Omental fat pad (tissue), 4 donors: ENCODE measurements around the gene E2F2. TPM values are rescaled to one million over a fixed set of nuclear protein-coding genes. Genes with fewer than 3 reads are reported as not detected.

Source experiments
- ATAC-seq: fragments of 150-250 bp; one replicate; pipeline ENCODE4 v1.9.1; 2016; ENCODE audit warnings: mild to moderate bottlenecking, moderate library complexity; ENCODE audit not compliant: low FRiP score
- DNase-seq: peaks from one replicate; pipeline ENCODE4 v3.0.0-alpha.2; 2019; ENCODE audit warnings: low spot score
- total RNA-seq, 4 donors: library from RNA; depleted of rRNA; stranded (reverse); fragments of >200 nt; gene quantifications; one replicate each; pipeline ENCODE4 v1.1.0, GENCODE V29; 2016
- TF ChIP-seq, protein P1 (sequence below), 3 donors: fragments of 450-650 bp; IDR thresholded peaks; one replicate each; pipeline ENCODE4 v1.5.1; 2016 to 2017; ENCODE audit warnings: antibody characterized with exemption in 3 of 3, mild to moderate bottlenecking in 3 of 3, moderate library complexity in 2 of 3

The E2F2 gene
- total RNA-seq, 4 donors from 2014 or later: 0.31 to 1.5 (median 0.46) TPM

DNA sequence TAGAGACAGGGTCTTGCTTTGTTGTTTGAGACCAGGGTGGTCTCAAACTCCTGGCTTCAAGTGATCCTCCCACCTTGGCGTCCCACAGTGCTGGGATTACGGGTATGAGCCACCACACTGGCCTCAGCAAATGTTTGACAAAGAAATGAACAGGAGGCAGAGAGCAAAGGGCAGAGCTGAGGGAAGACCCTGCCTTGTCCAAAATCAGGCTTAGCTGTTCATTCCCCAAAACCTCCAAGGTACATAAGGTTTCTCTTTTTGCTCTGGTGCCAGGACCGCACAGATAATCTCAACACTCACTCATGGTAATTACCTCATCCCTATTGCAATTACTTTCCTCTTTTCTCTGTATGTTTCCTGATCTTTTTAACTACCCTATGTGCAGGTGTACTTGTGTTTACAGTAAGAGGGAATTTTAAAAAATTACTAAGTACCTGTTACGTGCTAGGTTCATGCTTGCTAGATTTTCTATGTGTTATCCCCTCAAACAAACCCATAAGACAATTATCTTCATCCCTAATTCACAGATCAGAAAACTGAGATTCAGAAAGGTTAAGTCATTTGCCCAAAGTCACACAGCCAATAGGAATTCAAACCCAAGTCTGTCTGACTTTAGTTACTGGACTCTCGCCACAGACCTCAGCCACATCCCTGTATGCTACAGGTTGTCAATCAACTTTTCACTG is 58.5 kb downstream of the E2F2 start:
- ATAC-seq (no peak), DNase-seq (no peak)
- TF ChIP-seq, protein P1, sequence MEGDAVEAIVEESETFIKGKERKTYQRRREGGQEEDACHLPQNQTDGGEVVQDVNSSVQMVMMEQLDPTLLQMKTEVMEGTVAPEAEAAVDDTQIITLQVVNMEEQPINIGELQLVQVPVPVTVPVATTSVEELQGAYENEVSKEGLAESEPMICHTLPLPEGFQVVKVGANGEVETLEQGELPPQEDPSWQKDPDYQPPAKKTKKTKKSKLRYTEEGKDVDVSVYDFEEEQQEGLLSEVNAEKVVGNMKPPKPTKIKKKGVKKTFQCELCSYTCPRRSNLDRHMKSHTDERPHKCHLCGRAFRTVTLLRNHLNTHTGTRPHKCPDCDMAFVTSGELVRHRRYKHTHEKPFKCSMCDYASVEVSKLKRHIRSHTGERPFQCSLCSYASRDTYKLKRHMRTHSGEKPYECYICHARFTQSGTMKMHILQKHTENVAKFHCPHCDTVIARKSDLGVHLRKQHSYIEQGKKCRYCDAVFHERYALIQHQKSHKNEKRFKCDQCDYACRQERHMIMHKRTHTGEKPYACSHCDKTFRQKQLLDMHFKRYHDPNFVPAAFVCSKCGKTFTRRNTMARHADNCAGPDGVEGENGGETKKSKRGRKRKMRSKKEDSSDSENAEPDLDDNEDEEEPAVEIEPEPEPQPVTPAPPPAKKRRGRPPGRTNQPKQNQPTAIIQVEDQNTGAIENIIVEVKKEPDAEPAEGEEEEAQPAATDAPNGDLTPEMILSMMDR (IDR thresholded peaks at IDR 0.05): no peak

DNA sequence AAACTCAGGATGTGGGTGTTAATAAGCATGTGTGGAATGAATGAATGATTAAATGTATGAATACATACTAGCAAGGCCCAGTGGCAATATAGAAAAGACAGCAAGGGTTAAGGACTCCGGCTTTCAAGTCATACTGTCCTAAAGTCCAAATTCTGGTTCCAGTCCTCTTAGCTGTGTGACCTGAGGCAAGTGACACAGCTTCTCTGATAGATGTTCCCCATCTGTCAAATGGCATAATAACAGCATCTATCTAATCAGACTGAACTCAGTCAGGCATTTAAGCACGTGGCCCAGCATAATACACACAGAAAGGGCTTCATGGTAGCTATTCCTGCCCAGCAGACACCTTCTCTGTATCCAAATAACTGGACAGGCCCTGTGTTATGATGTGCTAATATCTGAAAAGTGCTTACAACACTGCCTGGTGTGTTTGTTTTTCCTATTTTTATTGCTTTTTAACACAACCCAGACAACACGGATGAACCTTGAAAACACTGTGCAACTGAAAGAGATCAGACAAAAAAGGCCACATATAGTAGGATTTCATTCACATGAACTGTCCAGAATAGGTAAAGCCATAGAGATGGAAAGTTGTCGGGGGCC is 59.5 kb downstream of the E2F2 start:
- TF ChIP-seq, protein P1 (IDR thresholded peaks at IDR 0.05): no peak
- no peak for DNase-seq
- no peak for ATAC-seq

GRCh38 chr1:23470282-23471070 is 60.6 kb downstream of the E2F2 start:
- peak; percentile 78 for ATAC-seq
- DNase-seq: no peak
- TF ChIP-seq, protein P1 (IDR thresholded peaks at IDR 0.05): no peak

DNA sequence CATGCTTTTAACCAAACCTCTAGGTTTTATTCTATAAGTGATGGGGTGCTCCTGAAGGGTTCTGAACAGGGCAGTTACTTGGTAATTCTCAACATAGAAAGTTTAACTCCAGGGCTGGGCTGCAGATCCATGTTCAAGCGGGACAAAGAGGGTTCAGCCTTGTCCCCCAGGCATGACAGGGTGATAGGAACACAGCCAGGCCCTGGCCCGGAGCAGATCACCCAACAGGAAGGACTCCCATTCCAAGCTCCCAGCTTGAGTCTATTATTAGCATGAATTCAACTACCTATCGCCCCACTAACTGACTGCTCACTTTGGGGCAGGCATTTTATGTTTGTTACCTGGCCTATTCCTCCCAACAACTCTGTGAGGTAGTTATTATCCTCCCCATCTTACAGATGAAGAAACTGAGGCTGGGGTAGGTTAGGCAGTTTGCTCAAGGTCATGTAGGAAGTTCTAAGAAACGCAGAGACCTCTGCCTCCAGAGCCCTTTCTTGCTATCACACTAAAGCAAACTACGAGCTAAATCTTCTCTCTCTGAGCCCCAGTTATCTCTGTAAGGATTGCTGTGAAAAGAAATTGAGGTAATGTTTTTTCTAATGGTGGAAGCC is 61.6 kb downstream of the E2F2 start:
- no peak for DNase-seq
- TF ChIP-seq, protein P1 (IDR thresholded peaks at IDR 0.05): no peak
- no peak for ATAC-seq

DNA sequence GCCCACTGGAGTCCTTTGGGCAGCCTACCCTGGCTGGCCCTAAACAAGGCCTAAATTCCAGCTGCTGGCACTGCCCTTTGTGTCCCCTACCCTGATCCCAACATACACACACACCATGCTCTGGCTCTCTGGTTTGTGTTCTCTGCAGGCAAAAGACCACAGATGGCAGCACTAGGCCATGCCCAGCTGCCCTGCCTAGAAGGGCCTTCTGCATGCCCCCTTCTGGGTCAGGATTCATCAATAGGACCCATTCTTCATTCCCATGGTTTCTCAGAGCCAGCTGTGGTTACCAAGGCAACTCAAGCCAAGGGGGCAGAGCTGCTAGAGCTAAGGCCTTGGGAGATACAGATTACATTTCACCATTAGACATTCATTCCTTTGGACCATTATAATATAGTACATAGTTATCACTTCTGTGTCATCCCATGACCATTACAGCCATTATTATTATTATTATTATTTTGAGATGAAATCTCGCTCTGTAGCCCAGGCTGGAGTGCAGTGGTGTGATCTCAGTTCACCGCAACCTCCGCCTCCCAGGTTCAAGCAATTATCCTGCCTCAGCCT is 64.5 kb downstream of the E2F2 start:
- DNase-seq (no peak), ATAC-seq (no peak)
- TF ChIP-seq, protein P1 (IDR thresholded peaks at IDR 0.05): no peak

- DNase-seq (no peak), ATAC-seq (no peak)
- TF ChIP-seq, protein P1 (IDR thresholded peaks at IDR 0.05): no peak
Observed at GRCh38 chr1:23463286-23463685, 67.7 kb downstream of the E2F2 start.
